ENCODE data around the gene EIF2S2. TPM values are rescaled to one million over a fixed set of nuclear protein-coding genes. Genes with fewer than 3 reads are reported as not detected.

EIF2S2 gene
- total and polyA plus RNA-seq, 4 donors, result 30.8 to 37.9 (median 31.5) TPM

- no peak for DNase-seq (ENCODE audit: low spot score)
- no peak overlapping the region for H3K4me3 ChIP-seq (ENCODE audit: low read depth in 1 of 3, low read length in 3 of 3)
- 88% methylated on average over 1 of the region's 1 CpG for WGBS
- no peak overlapping the region for H3K9ac ChIP-seq (ENCODE audit: low read depth in 1 of 2, low read length in 2 of 2)
- H3K36me3 ChIP-seq (ENCODE audit: control insufficient read depth in 4 of 4, insufficient read depth in 3 of 4, low read depth in 1 of 4, low read length in 3 of 4), result peaks cover 0 to 1% (median 0%) of the 10 kb centered on the region in 4 donors
- TF ChIP-seq EGR1 (IDR thresholded peaks at IDR 0.05; ENCODE audit: low read depth in 2 of 2), result no peak
- no peak for TF ChIP-seq JUND (IDR thresholded peaks at IDR 0.05)
- TF ChIP-seq MAX (IDR thresholded peaks at IDR 0.05), result no peak
- TF ChIP-seq FOXA2 (IDR thresholded peaks at IDR 0.05), result no peak
- no peak for TF ChIP-seq RAD21 (IDR thresholded peaks at IDR 0.05)
- no peak overlapping the region for H3K27ac ChIP-seq (ENCODE audit: low read depth in 1 of 2, low read length in 2 of 2)
- peaks cover 6 to 27% (median 21%) of the 10 kb centered on the region in 4 donors for H3K4me1 ChIP-seq (ENCODE audit: control insufficient read depth in 4 of 4, insufficient read depth in 4 of 4, low read length in 3 of 4)
- no peaks in the 10 kb centered on the region for H3K27me3 ChIP-seq (ENCODE audit: control insufficient read depth in 4 of 4, insufficient read depth in 4 of 4, low read length in 3 of 4)
- H3K9me3 ChIP-seq (ENCODE audit: control insufficient read depth in 4 of 4, low read length in 3 of 4), result no peaks in the 10 kb centered on the region
These were observed 62.7 kb downstream of the EIF2S2 start for GRCh38 chr20:34049389-34049788.

- Histone ChIP-seq H3K27me3 (ENCODE audit: control insufficient read depth in 4 of 4, insufficient read depth in 4 of 4, low read length in 3 of 4) (no peaks in the 10 kb centered on the region), H3K4me1 (ENCODE audit: control insufficient read depth in 4 of 4, insufficient read depth in 4 of 4, low read length in 3 of 4) (peaks cover 6 to 27% (median 21%) of the 10 kb centered on the region in 4 donors), H3K4me3 (ENCODE audit: low read depth in 1 of 3, low read length in 3 of 3) (no peak overlapping the region), H3K9ac (ENCODE audit: low read depth in 1 of 2, low read length in 2 of 2) (no peak overlapping the region), H3K27ac (ENCODE audit: low read depth in 1 of 2, low read length in 2 of 2) (no peak overlapping the region), H3K36me3 (ENCODE audit: control insufficient read depth in 4 of 4, insufficient read depth in 3 of 4, low read depth in 1 of 4, low read length in 3 of 4) (peaks cover 0 to 1% (median 0%) of the 10 kb centered on the region in 4 donors), H3K9me3 (ENCODE audit: control insufficient read depth in 4 of 4, low read length in 3 of 4) (no peaks in the 10 kb centered on the region)
- WGBS, result 91% methylated on average over 4 of the region's 4 CpGs
- no peak for DNase-seq (ENCODE audit: low spot score)
- TF ChIP-seq YY1 (IDR thresholded peaks at IDR 0.05) (no peak), ZBTB33 (IDR thresholded peaks at IDR 0.05) (no peak), REST (IDR thresholded peaks at IDR 0.05) (no peak), CTCF (IDR thresholded peaks at IDR 0.05; ENCODE audit: low read depth, low read length, missing input control) (no peak)
These were observed 64.1 kb downstream of the EIF2S2 start for GRCh38 chr20:34047917-34048316.

Data from liver (tissue), 9 donors.